HG03575 (cell line): ENCODE data around the gene ENOX1.

ENCODE experiments used
- ATAC-seq: cut with Tn5 transposase; IDR thresholded peaks from one replicate; pipeline ENCODE4 v1.9.1; 2021; ENCODE audit not compliant: unreplicated experiment, insufficient number of reproducible peaks, low FRiP score; ENCODE audit errors: extremely low read depth

Gene ENOX1

GRCh38 chr13:43647471-43647870, 139.3 kb downstream of the ENOX1 start:
- no peak for ATAC-seq

- ATAC-seq = no peak
These were observed 146.3 kb downstream of the ENOX1 start for GRCh38 chr13:43640476-43640875.

- no peak for ATAC-seq
These were observed 155.7 kb downstream of the ENOX1 start for GRCh38 chr13:43631106-43631505.

DNA sequence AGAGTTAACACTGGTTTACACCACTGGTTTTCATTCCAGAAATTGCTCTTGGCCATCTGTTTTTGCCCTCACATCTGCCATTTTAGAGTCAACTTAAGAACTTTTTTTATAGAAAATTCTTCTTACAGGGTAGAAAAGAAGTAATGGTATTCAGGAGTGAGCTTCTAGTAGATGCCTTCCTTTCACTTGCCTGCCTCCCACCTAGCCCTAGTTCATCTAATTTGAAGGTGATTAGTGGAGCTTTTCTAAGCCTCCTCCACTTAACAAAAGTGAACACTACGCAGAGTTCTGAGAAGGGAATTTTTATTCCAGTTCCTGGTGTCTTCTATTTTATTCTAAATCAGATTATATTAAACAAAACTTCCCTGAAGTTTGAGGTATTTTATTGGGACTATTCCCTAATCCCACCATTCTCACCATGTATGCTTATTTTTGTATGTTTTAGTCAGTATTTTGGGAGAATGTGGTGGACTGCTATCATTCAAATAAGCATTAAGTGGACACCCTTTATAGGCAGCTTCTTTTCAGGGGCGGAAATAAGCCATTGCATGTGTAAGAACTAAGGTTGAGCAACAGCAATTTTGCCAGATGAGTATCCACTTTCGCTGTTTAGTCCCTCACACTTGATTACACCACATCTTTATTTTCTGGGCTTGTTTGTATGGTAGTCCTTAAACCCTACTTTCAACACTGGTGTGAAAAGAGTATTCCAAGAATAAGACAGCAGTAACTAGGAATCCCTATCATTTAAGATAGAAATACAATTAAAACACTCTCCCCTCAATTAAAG, 156.9 kb downstream of the ENOX1 start:
- ATAC-seq = no peak

- ATAC-seq = no peak
These were observed 159.8 kb downstream of the ENOX1 start for GRCh38 chr13:43626994-43627393.

- no peak for ATAC-seq
These were observed 172.7 kb downstream of the ENOX1 start for GRCh38 chr13:43614063-43614462.

DNA sequence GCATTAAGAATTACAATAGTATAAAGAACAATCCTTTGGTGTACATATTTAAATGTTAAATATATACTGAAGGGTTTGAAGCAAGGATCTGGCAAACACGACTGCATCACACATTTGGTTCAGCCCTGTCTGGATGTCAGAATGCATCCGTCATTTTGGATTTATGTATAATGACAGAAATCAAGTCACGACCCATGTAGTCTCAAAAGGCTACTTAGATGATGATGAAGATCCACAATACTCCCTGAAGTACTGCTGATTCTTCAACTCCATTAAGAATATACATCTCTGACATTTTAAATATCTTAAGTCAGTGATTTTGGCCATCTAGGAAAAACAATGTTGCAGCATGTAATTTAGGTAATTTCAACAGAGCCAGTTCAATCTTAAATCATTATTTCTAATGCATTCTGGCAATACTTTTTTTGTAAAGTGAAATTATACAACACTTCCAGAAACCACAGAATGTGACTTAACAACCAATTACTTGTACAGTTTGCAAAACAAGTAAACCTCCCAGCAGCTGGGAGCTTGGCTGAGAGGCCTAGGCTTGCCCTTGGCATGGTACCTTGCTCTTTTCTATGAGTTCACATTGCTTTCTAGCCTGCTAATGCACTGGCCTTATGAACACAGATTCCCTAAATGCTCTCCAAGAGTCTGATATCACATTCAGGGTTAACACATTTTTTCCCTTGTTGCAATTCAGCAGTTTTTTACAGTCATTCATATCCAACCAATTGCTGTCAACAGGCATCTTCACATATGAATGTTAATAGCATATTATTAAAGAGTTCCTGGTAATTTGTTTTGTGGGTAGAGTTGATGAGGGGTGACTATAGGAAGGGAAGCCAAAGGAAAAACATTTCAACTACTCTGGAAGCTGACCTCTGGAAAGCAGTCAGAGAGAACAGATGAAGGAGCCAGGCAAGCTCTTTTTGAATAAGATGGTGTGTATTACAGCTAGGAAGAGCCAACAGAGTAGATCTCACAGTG, 175.2 kb downstream of the ENOX1 start:
- no peak for ATAC-seq

GRCh38 chr13:43608400-43609137, 178.2 kb downstream of the ENOX1 start:
- no peak for ATAC-seq

DNA sequence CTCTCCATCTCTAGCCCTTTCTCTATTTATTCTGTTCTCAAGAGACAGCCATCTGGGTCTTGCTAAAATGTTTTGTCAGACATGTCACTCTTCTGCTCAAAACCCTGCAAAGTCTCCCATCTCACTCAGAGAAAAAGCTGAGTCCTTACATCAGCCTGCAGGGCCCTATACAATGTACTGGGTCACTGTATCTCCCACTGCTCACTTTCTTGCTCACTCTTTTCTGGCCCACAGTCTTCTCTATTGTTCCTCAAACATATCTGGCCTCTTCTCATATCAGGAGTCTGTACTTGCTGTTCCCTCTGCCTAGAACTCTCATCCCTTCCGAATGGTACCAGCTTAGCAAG, 189.2 kb downstream of the ENOX1 start:
- no peak for ATAC-seq

DNA sequence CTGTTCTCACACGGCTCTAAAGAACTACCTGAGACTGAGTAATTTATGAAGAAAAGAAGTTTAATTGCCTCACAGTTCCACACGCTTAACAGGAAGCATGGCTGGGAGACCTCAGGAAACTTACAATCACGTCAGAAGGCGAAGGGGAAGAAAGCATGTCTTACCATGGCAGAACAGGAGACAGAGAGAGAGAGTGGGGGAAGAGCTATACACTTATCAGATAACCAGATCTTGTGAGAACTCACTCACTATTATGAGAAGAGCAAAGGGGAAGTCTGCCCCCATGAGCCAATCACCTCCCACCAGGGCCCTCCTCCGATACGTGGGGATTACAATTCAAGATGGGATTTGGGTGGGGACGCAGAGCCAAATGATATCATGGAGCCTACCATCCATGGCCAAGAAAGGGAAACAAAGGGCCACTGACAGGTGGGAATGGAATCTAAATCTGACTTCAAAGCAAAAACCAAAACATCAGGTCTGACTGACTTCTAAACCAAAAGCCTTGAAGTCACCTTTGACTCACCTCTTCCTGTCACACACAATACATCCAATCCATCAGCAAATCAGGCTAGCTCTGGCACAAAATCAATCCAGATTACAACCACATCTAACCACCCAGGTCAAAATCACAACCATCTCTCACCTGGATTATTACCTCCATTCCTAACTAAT, 189.7 kb downstream of the ENOX1 start:
- no peak for ATAC-seq

GRCh38 chr13:43596006-43596405, 190.8 kb downstream of the ENOX1 start:
- ATAC-seq = no peak

DNA sequence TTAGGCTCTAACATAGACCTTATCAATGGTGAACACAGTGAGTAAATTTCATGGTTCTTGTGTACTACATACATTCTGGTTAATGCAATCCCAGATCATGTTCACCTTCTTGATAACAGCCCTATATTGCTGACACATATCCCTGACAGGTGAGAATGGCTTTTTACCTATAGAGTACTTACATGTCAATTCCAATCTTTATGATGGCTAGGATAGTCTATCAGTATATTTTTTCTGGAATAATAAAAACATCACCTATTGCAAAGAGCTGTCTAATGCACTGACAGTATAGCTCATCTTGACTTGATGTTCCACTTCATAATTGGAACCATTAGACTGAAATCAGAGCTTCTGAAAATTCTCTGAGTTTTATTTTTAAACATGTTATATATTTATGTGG, 199.4 kb downstream of the ENOX1 start:
- ATAC-seq = no peak

- ATAC-seq = no peak
These were observed 202.0 kb downstream of the ENOX1 start for GRCh38 chr13:43584751-43585150.

DNA sequence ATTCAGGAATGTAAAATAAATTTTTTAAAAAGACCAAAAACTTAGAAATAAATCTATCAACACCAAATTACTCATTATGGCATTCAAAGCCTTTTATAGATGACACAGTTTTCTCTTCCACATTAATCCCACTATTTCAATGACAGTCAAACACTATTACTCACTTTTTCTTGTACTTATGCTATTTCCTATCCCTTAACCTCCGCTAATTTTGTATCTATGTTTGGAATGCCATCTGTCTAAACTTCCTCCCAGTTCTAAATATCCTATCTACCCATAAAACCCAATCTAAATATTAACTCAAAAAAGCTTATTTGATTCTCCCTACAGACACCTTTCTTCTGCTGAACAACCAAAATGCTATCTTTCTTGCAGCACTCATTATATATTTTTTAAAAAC, 203.5 kb downstream of the ENOX1 start:
- ATAC-seq = no peak

DNA sequence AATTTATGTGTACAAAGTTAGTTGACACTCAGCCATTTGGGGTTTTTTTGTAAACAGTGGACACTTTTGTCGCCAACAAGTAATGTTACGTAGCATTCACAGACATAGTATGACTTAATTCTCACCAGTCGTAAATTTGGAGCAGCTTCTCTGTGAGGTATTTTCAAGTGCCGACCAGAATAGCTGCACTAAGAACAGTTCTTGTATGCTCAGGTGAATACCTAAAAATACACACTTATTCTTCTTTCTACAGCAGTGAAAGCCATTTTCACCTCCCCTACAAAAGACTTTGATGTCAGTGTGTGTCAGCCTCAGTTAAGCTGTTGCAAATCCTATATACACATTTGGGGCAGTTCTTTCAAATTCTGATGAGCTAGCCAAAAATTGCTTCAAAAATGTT, 206.5 kb downstream of the ENOX1 start:
- ATAC-seq = no peak

GRCh38 chr13:43579321-43579720, 207.5 kb downstream of the ENOX1 start:
- ATAC-seq = no peak

DNA sequence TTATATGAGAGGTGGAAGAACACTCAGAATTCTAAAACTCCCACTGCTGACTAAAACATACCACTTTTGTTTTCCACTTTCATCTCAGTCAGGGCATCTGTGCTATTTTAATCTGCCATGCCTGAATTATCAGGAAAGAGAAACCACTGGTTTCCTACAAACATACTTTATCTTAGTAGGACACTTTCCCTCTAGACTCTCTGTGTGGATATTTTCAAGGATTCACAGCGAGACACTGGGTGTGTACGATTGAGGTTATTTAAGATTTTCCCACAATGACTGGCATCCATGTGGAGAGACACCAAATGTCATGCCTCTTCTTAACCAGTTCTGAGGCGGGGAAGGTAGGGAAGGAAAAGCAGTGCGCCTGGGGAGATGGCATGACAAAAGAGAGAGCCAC, 212.2 kb downstream of the ENOX1 start:
- no peak for ATAC-seq

GRCh38 chr13:43573802-43574514, 212.8 kb downstream of the ENOX1 start:
- ATAC-seq = no peak
